K562 (cell line): ENCODE measurements around the gene TCEANC.

Source experiments
- ATF2 ChIP-seq: sonication (generic); formaldehyde crosslinking; IDR thresholded peaks from 2 replicates; pipeline ENCODE4 v1.8.1; 2022; ENCODE audit warnings: missing genetic modification reagents
- BCLAF1 ChIP-seq, 2 experiments: fragments of 450-650 bp in 1 of 2; IDR thresholded peaks; 2 replicates each; pipeline ENCODE4 v1.6.1; 2011 to 2017; ENCODE audit warnings: low read depth in 2 of 2, antibody characterized with exemption in 1 of 2, borderline replicate concordance in 1 of 2, low read length in 1 of 2, mild to moderate bottlenecking in 1 of 2, mixed read lengths in 1 of 2; ENCODE audit not compliant: control insufficient read depth in 1 of 2
- TOE1 ChIP-seq, 2 experiments: fragments of 450-650 bp in 1 of 2; sonication (generic) in 1 of 2; formaldehyde crosslinking in 1 of 2; IDR thresholded peaks; 2 replicates each; pipeline versions ENCODE4 v1.7.1 to v1.8.0; 2016 to 2022; ENCODE audit warnings: borderline replicate concordance in 2 of 2, mild to moderate bottlenecking in 2 of 2, antibody characterized with exemption in 1 of 2, inconsistent platforms in 1 of 2, low read depth in 1 of 2, missing genetic modification reagents in 1 of 2, moderate library complexity in 1 of 2

- TF ChIP-seq TOE1 (IDR thresholded peaks at IDR 0.05; ENCODE audit: borderline replicate concordance) (no peak), TOE1 (CRISPR knock-in tag; IDR thresholded peaks at IDR 0.05; ENCODE audit: borderline replicate concordance, low read depth) (no peak), ATF2 (CRISPR knock-in tag) (no peak), BCLAF1 (IDR thresholded peaks at IDR 0.05; ENCODE audit: borderline replicate concordance in 1 of 2, control insufficient read depth in 1 of 2, low read depth in 2 of 2, low read length in 1 of 2) (no peak)
Observed at GRCh38 chrX:13702111-13702789, 49.3 kb downstream of the TCEANC start.
